HG03097 (cell line): ENCODE results near the gene HCFC1.
"Not testable (repeated sequence)": the region's sequence is repeated elsewhere in the genome, so short reads cannot be mapped to it uniquely, and the experiment has no call there.

Source experiments
- ATAC-seq: cut with Tn5 transposase; IDR thresholded peaks from one replicate; pipeline ENCODE4 v1.9.1; 2021; ENCODE audit not compliant: unreplicated experiment, low FRiP score

The HCFC1 gene

GRCh38 chrX:154010330-154011087 lies 38.9 kb upstream of the HCFC1 start:
- ATAC-seq: no peak

GRCh38 chrX:154008521-154008920 lies 36.9 kb upstream of the HCFC1 start:
- no peak for ATAC-seq

GRCh38 chrX:154006947-154007346 lies 35.3 kb upstream of the HCFC1 start:
- ATAC-seq: no peak

DNA sequence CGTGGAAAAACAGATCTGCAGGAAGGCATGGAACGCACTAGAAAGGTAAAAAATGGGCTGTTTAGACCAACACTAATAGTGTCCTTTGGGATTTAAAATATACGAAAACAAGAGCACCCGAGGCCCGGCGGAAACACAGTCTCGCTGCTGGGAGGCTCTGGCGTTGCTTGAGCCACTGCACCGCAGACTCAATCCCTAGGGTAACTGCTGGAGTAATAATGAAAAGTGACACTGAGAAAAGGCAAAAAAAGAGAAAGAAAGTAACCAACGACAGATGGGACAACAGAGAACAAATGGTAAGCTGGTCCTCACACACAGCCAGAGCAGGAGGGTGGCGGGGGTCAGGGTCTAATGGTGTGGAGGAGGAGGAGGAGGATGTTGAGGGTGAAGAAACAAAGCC lies 32.7 kb upstream of the HCFC1 start:
- no peak for ATAC-seq

- ATAC-seq: peak; percentile 62
Measured at GRCh38 chrX:154002215-154002719, 30.6 kb upstream of the HCFC1 start.

GRCh38 chrX:154000051-154000450 lies 28.4 kb upstream of the HCFC1 start:
- no peak for ATAC-seq

GRCh38 chrX:153999359-154000037 lies 27.9 kb upstream of the HCFC1 start:
- ATAC-seq: no peak

- ATAC-seq: no peak
Measured at GRCh38 chrX:153995504-153995903, 23.9 kb upstream of the HCFC1 start.

DNA sequence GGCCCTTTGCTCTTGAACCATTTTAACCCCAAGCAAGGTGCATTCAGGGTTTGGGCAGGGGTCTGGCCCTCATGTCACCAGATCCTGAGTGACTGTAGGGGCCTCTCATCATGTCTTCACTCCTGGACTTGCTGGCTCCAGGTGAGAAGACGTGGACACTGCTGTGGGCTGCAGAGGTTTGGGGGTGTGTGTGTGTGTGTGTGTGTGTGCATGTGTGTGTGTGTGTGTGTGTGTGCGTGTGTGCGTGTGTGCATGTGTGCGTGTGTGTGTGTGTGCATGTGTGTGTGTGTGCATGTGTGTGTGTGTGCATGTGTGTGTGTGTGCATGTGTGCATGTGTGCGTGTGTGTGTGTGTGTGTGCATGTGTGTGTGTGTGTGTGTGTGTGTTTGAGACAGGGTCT lies 22.8 kb upstream of the HCFC1 start:
- ATAC-seq: not testable (repeated sequence)

DNA sequence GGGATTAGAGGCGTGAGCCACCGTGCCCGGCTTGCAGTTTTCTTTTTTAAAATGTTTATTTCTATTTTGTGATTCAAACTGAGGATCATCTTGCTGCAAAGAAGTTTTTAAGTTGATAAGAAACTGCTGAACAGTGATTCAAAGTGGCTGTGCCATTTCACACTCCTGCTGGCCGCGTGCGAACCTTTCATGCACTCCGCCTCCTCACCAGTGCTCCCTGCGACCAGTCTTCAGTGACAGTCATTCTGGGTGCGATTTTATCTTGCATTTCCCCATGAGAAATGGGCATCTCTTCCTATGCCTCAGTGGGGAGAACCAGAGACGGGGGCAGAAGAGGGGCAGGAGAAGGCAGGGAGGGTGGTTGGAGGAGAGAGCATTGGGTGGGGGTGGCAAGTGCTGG lies 22.4 kb upstream of the HCFC1 start:
- ATAC-seq: no peak

DNA sequence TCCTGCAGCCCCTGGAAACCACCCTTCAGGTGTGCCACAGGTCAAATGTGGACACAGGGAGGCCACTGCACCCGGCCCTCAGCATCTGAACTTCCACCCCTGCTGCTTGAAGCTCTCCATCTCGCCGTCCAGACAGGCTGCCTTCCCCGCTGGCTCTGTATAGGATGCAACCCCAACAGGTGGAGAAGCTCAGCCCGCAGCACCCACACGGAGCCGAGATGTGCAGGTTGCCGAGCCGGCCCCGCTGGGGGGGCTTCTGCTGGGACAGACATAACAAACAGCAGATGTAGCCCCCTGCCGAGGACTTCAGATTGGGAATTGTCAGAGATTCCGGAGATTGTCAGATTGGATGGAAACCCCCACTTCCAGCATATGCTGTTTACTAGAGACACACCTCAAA lies 21.5 kb upstream of the HCFC1 start:
- no peak for ATAC-seq

GRCh38 chrX:153992180-153992579 lies 20.6 kb upstream of the HCFC1 start:
- ATAC-seq: no peak

- ATAC-seq: no peak
Measured at GRCh38 chrX:153991013-153991580, 19.5 kb upstream of the HCFC1 start.

- ATAC-seq: no peak
Measured at GRCh38 chrX:153989973-153990655, 18.5 kb upstream of the HCFC1 start.

DNA sequence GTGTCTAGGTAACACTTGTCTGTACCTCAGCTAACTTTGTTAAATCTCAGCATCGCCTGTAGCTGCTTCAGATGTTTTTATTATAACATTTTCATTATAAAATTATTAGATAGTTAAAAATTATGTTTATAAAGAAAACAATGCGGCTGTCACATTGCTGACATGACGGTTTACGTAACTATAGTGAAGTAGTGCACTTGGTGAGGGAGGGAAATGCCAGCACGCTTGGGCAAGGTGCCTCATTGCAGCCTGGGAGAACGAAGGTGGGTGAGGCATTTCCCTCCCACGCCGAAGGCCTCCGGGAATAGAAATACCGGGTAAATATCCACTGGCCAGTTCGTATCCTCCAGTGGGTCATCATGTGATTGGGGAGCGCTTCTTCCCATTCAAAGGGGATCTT lies 16.9 kb upstream of the HCFC1 start:
- no peak for ATAC-seq

- no peak for ATAC-seq
Measured at GRCh38 chrX:153984351-153985178, 12.9 kb upstream of the HCFC1 start.

- no peak for ATAC-seq
Measured at GRCh38 chrX:153983321-153983801, 11.7 kb upstream of the HCFC1 start.

DNA sequence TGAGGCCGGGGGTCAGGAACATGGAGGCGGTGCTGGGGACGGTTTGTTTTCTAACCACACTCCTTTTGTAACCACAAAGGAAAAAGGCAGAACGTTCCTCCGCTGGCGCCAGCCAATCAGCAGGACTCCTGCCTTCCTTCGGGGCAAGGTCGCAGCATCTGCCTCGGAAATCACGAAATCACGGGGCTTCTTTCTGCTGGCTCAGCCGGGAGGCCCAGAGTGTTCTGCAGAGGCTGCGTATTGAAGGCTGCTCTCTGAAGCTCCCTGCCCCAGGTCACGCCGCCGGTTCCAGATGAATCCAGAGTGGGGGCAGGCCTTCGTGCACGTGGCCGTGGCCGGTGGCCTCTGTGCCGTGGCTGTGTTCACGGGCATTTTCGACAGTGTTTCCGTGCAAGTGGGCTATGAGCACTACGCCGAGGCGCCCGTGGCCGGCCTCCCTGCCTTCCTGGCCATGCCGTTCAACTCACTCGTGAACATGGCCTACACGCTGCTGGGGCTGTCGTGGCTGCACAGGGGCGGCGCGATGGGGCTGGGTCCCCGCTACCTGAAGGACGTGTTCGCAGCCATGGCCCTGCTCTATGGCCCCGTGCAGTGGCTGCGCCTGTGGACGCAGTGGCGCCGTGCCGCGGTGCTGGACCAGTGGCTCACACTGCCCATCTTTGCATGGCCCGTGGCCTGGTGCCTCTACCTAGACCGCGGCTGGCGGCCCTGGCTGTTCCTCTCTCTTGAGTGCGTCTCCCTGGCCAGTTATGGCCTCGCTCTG lies 10.3 kb upstream of the HCFC1 start:
- ATAC-seq: no peak

DNA sequence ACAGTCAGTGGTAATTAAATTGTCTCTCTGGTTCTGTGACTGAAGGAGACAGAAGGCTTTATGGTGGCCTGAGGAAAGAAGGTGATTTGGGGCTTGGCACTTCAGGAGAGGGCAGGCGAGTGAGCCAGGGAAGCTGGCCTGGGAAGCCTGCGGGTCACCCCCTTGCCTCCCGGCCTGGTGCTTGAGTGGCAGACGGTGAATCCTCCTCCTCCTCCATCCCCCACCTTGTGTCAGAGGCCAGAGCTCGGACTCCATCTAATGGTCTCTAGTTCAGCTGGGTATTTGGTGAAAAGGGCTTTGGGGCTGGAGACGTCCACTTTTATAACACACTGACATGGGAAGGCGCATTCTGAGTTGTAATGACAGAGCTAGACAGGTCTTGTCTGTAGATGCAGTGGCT lies 9.6 kb upstream of the HCFC1 start:
- ATAC-seq: no peak
